ENCODE results near the gene UAP1L1.
A peak's percentile ranks its signal among the peaks of the same experiment; 100 is the strongest.
"Not testable (repeated sequence)": the region's sequence is repeated elsewhere in the genome, so short reads cannot be mapped to it uniquely, and the experiment has no call there.

The UAP1L1 gene

DNA sequence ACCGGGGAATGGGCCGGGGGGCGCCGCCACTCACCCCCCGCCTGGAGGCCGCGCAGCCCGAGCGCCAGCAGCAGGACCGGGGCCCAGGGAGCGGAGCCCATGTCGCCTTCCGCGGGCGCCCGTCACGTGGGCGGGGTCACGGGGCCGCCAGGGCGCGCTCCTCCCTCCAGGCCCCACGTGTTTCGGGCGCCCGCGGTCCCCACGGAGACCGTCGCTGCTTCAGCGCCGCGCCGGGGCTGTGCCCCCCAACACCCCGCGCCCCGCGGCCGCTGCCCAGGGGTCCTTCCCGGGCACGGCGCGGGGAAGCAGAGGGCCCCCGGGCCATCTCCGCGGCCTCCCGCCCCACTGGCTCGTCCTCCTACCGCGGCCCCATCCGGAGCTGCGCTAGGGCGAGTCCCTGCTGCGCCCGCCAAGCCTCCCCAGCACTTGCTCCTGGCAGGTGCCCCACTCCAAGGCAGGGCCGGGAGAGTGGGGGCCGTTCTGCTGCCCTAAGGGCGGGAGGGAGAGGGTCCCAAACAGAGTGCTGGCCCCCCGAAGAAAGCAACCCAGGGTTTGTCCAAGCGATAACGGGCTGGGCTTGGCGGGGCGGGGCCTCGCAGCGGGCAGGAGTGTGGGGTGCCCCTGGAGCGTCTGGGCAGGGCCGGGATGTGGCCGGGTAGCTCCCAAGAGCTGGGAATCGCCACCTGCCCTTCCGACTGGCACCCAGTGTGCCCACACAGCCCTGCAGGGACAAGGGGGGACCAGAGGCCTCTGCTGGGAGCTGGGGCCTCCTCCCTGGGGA lies 37.5 kb downstream of the UAP1L1 start, which contains the start of gene DPP7:
Gene DPP7, minus strand, starts transcription at position 121 of the 781 bp plus-strand sequence. Its CDS starts 20 bp downstream, at position 101.
- DNase-seq (ENCODE audit: insufficient read length), result peak; percentile 98
- TF ChIP-seq TAF1 (IDR thresholded peaks at IDR 0.05; ENCODE audit: borderline replicate concordance, low read depth, low read length), result no peak
- 0 out of 2 replicates have a peak, but pooled peaks have one; percentile 36 for TF ChIP-seq POLR2AphosphoS5 (IDR thresholded peaks at IDR 0.05; ENCODE audit: low read depth, low read length)
- peak; percentile 61; the same call in 1 of the 2 replicates for TF ChIP-seq POLR2A (IDR thresholded peaks at IDR 0.05; ENCODE audit: low read depth, low read length)
- peak; percentile 83 for FAIRE-seq

DNA sequence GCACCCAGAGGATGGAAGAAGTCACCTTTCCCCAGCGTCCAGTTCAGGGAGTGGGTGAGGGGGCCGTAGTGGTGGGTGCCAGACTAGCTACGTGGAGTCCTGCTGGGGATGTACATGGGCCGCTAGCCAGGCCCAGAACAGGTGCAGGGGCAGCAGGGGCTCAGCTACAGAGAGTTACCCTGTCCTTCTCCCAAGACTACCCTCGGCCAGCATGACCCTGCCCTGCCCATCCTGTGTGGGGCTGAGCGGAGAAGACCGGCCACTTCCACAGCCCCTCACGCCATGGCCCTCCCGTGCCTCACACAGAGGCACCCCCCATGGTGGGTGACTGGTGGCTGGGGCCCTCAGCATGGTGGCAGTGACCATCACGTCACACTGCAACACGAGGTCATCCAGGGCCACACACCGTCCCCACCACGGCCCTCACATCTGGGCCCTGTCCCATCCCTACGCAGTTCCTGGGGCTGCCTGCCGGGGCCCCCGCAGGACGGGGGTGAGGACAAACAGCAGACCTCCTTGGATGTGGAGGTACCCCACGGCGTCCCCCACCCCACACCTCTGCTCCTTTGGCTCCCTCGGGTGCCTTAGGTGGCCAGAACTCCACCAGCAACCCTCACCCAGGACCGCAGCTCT lies 38.2 kb downstream of the UAP1L1 start:
- FAIRE-seq (no peak), DNase-seq (ENCODE audit: insufficient read length) (no peak)
- no peak for TF ChIP-seq TAF1 (IDR thresholded peaks at IDR 0.05; ENCODE audit: borderline replicate concordance, low read depth, low read length)
- no peak for TF ChIP-seq POLR2A (IDR thresholded peaks at IDR 0.05; ENCODE audit: low read depth, low read length)
- TF ChIP-seq POLR2AphosphoS5 (IDR thresholded peaks at IDR 0.05; ENCODE audit: low read depth, low read length), result no peak

GRCh38 chr9:137116027-137116507 lies 38.8 kb downstream of the UAP1L1 start:
- no peak for DNase-seq (ENCODE audit: insufficient read length)
- TF ChIP-seq POLR2AphosphoS5 (IDR thresholded peaks at IDR 0.05; ENCODE audit: low read depth, low read length), result no peak
- TF ChIP-seq POLR2A (IDR thresholded peaks at IDR 0.05; ENCODE audit: low read depth, low read length), result no peak
- TF ChIP-seq TAF1 (IDR thresholded peaks at IDR 0.05; ENCODE audit: borderline replicate concordance, low read depth, low read length), result no peak
- FAIRE-seq, result no peak

- TF ChIP-seq POLR2A (IDR thresholded peaks at IDR 0.05; ENCODE audit: low read depth, low read length) (no peak), POLR2AphosphoS5 (IDR thresholded peaks at IDR 0.05; ENCODE audit: low read depth, low read length) (no peak), TAF1 (IDR thresholded peaks at IDR 0.05; ENCODE audit: borderline replicate concordance, low read depth, low read length) (no peak)
- no peak for DNase-seq (ENCODE audit: insufficient read length)
- FAIRE-seq, result no peak
Measured at GRCh38 chr9:137116728-137117127, 39.4 kb downstream of the UAP1L1 start.

GRCh38 chr9:137117269-137117731 lies 40.0 kb downstream of the UAP1L1 start:
- FAIRE-seq (no peak), DNase-seq (ENCODE audit: insufficient read length) (no peak)
- TF ChIP-seq POLR2A (IDR thresholded peaks at IDR 0.05; ENCODE audit: low read depth, low read length), result no peak
- no peak for TF ChIP-seq POLR2AphosphoS5 (IDR thresholded peaks at IDR 0.05; ENCODE audit: low read depth, low read length)
- no peak for TF ChIP-seq TAF1 (IDR thresholded peaks at IDR 0.05; ENCODE audit: borderline replicate concordance, low read depth, low read length)

DNA sequence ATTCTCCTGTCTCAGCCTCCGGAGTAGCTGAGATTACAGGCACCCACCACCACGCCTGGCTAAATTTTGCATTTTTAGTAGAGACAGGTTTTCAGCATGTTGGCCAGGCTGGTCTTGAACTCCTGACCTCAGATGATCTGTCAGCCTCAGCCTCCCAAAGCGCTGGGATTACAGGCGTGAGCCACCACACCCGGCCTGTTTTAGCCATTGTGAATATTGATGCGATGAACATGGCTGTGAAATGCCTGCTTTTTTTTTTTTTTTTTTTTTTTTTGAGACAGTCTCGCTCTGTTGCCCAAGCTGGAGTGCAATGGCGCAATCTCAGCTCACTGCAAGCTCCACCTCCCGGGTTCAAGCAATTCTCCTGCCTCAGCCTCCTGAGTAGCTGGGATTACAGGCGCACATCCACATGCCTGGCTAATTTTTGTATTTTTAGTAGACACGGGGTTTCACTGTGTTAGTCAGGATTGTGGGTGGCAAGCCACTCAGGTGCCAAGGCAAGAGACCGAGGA lies 40.8 kb downstream of the UAP1L1 start:
- DNase-seq (ENCODE audit: insufficient read length); FAIRE-seq: not testable (repeated sequence)

- not testable (repeated sequence) for FAIRE-seq; DNase-seq (ENCODE audit: insufficient read length)
Measured at GRCh38 chr9:137121927-137122795, 44.8 kb downstream of the UAP1L1 start.

- not testable (repeated sequence) for FAIRE-seq; DNase-seq (ENCODE audit: insufficient read length)
Measured at GRCh38 chr9:137122796-137123467, 45.6 kb downstream of the UAP1L1 start.

DNA sequence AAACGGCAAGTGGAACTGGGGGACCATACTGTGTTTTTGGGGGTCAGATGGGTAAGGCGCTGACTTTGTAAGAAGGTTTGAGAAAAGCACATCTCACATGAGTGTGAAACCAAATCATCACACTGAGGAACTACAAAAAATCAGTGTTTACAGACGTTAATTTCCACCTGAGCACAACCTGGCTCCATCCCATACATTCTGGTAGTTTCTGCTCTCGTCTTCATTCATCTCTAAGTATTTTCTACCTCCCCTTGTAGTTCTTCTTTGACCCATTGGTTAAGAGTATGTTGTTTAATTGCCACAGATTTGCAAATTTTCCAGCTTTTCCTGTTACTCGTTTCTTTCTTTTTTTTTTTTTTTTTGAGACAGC lies 46.1 kb downstream of the UAP1L1 start:
- DNase-seq (ENCODE audit: insufficient read length), result no peak
- FAIRE-seq, result no peak
- TF ChIP-seq POLR2A (IDR thresholded peaks at IDR 0.05; ENCODE audit: low read depth, low read length), result no peak
- no peak for TF ChIP-seq POLR2AphosphoS5 (IDR thresholded peaks at IDR 0.05; ENCODE audit: low read depth, low read length)
- TF ChIP-seq TAF1 (IDR thresholded peaks at IDR 0.05; ENCODE audit: borderline replicate concordance, low read depth, low read length), result no peak

DNA sequence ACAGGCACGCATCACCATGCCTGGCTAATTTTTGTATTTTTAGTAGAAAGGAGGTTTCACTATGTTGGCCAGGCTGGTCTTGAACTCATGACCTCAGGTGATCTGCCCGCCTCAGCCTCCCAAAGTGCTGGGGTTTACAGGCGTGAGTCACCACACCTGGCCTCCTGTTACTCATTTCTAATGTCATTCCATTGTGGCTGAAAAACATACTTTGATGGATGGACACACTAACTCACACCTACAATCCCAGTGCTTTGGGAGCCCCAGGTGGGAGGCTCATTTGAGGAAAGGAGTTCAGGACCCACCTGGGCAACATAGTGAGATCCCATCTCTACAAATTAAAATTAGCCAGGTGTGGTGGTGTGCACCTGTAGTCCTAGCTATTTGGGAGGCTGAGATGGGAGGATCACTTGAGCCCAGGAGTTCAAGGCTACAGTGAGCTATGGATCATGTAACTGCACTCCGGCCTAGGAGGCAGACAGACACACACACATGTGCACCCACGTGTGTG lies 46.7 kb downstream of the UAP1L1 start:
- not testable (repeated sequence) for DNase-seq (ENCODE audit: insufficient read length); FAIRE-seq

GRCh38 chr9:137126786-137127185 lies 49.5 kb downstream of the UAP1L1 start:
- TF ChIP-seq POLR2A (IDR thresholded peaks at IDR 0.05; ENCODE audit: low read depth, low read length) (no peak), POLR2AphosphoS5 (IDR thresholded peaks at IDR 0.05; ENCODE audit: low read depth, low read length) (no peak), TAF1 (IDR thresholded peaks at IDR 0.05; ENCODE audit: borderline replicate concordance, low read depth, low read length) (no peak)
- DNase-seq (ENCODE audit: insufficient read length), result no peak
- FAIRE-seq, result no peak

All from GM12892 (cell line).